ENCODE measurements around the gene AKR1D1. TPM values are rescaled to one million over a fixed set of nuclear protein-coding genes. Genes with fewer than 3 reads are reported as not detected.
"Not testable (repeated sequence)": the region's sequence is repeated elsewhere in the genome, so short reads cannot be mapped to it uniquely, and the experiment has no call there.

Gene AKR1D1
- total and polyA plus RNA-seq, 7 donors = not detected

DNA sequence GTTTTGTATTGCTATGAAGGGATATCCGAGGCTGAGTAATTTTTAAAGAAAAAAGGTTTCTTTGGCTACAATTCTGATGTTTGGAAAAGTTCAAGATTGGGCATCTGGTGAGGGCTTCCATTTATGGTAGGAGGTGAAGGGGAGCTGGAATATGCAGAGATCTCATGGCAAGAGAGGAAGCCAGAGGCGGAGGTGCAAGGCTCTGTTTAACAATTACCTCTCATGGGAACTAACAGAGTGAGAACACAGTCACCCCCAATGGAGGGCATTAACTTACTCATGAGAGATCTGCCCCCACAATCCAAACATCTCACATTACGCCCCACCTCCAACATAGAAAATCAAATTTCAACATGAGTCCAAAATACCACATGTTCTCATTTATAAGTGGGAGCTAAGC is 62.0 kb downstream of the AKR1D1 start:
- no peak for DNase-seq
- Histone ChIP-seq H3K27me3 (no peaks in the 10 kb centered on the region), H3K4me3 (no peak overlapping the region), H3K9me3 (no peaks in the 10 kb centered on the region), H3K4me1 (no peaks in the 10 kb centered on the region), H3K27ac (no peak overlapping the region), H3K36me3 (no peaks in the 10 kb centered on the region)
- 60 to 90% methylated on average over 3 of the region's 3 CpGs for WGBS, 2 donors
- intact Hi-C loops (cut with DNase I) = no loop called here
- TF ChIP-seq, protein P1, sequence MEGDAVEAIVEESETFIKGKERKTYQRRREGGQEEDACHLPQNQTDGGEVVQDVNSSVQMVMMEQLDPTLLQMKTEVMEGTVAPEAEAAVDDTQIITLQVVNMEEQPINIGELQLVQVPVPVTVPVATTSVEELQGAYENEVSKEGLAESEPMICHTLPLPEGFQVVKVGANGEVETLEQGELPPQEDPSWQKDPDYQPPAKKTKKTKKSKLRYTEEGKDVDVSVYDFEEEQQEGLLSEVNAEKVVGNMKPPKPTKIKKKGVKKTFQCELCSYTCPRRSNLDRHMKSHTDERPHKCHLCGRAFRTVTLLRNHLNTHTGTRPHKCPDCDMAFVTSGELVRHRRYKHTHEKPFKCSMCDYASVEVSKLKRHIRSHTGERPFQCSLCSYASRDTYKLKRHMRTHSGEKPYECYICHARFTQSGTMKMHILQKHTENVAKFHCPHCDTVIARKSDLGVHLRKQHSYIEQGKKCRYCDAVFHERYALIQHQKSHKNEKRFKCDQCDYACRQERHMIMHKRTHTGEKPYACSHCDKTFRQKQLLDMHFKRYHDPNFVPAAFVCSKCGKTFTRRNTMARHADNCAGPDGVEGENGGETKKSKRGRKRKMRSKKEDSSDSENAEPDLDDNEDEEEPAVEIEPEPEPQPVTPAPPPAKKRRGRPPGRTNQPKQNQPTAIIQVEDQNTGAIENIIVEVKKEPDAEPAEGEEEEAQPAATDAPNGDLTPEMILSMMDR (IDR thresholded peaks at IDR 0.05) = no peak
- TF ChIP-seq EP300 (IDR thresholded peaks at IDR 0.05) (no peak), POLR2A (IDR thresholded peaks at IDR 0.05) (no peak), POLR2AphosphoS5 (IDR thresholded peaks at IDR 0.05) (no peak)

DNA sequence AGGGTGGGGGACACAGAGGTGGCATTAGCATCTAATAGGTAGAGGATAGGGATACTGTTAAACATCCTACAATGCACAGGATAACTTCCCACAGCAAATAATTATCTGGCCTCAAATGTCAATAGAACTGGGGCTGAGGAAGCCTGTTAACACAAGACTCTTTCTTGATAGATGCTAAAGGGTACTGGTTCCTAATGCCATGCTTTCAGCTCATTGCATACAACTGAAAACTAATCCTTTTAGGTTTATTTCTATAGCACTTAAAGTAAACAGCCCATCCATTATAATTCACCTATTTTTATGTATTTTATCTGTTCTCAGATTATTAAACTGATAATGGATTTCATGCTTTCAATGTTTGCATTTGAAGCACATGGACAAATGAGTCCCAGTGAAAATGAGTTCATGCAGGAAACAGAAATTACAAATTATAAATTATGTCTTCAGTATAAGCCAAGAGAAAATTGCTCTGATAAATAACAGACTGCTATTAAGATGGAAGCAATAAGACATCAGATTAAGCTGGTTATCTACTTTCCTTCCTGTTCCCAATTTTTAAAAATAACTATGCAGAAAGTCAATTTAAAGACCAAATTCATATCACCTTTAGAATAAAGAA is 66.4 kb downstream of the AKR1D1 start:
- no peak for TF ChIP-seq POLR2AphosphoS5 (IDR thresholded peaks at IDR 0.05)
- no peak for TF ChIP-seq EP300 (IDR thresholded peaks at IDR 0.05)
- TF ChIP-seq, protein P1 (IDR thresholded peaks at IDR 0.05) = no peak
- TF ChIP-seq POLR2A (IDR thresholded peaks at IDR 0.05) = no peak
- no peak for DNase-seq
- H3K4me1 ChIP-seq = no peaks in the 10 kb centered on the region
- intact Hi-C loops (cut with DNase I) = no loop called here
- H3K9me3 ChIP-seq = no peaks in the 10 kb centered on the region
- H3K4me3 ChIP-seq = no peak overlapping the region
- no peak overlapping the region for H3K27ac ChIP-seq
- H3K36me3 ChIP-seq = no peaks in the 10 kb centered on the region
- H3K27me3 ChIP-seq = no peaks in the 10 kb centered on the region

DNA sequence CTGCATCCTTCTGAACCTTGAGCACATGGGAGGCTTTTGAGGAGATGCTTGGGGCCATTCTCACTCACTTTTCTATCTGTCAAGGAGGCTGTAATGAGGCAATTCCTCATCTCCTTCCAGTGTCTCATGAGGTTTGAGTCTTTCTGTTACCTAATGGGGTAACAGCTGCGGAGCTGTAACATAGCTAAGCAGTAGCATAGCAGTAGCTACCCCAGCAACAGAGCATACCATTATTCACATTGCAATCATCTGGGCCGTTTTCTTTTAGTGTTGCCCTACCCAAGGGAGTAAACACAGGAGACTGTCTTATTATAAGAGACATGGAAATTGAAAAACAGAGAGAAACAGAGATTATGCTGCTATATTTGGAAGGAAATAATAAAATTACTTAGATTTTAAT is 68.7 kb downstream of the AKR1D1 start:
- intact Hi-C loops (cut with DNase I) = no loop called here
- no peaks in the 10 kb centered on the region for H3K9me3 ChIP-seq
- H3K27me3 ChIP-seq = no peaks in the 10 kb centered on the region
- no peaks in the 10 kb centered on the region for H3K36me3 ChIP-seq
- H3K4me1 ChIP-seq = no peaks in the 10 kb centered on the region
- H3K4me3 ChIP-seq = no peak overlapping the region
- H3K27ac ChIP-seq = no peak overlapping the region
- TF ChIP-seq, protein P1 (IDR thresholded peaks at IDR 0.05) = no peak
- no peak for TF ChIP-seq POLR2A (IDR thresholded peaks at IDR 0.05)
- TF ChIP-seq POLR2AphosphoS5 (IDR thresholded peaks at IDR 0.05) = no peak
- TF ChIP-seq EP300 (IDR thresholded peaks at IDR 0.05) = no peak
- WGBS, 2 donors = 60 to 82% methylated on average over 2 of the region's 2 CpGs
- DNase-seq = no peak

DNA sequence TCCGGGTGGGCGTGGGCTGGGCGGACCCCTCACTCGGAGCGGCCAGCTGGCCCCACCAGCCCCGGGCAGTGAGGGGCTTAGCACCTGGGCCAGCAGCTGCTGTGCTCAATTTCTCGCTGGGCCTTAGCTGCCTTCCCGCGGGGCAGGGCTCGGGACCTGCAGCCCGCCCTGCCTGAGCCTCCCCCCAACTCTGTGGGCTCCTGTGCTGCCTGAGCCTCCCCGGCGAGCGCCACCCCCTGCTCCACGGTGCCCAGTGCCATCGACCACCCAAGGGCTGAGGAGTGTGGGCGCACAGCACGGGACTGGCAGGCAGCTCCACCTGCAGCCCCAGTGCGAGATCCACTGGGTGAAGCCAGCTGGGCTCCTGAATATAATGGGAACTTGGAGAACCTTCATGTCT is 70.0 kb downstream of the AKR1D1 start:
- intact Hi-C loops (cut with DNase I); H3K27me3 ChIP-seq; DNase-seq; H3K4me3 ChIP-seq; H3K4me1 ChIP-seq; H3K27ac ChIP-seq; H3K36me3 ChIP-seq; H3K9me3 ChIP-seq: not testable (repeated sequence)
- WGBS, 2 donors = 92 to 94% methylated on average over 19 of the region's 19 CpGs

DNA sequence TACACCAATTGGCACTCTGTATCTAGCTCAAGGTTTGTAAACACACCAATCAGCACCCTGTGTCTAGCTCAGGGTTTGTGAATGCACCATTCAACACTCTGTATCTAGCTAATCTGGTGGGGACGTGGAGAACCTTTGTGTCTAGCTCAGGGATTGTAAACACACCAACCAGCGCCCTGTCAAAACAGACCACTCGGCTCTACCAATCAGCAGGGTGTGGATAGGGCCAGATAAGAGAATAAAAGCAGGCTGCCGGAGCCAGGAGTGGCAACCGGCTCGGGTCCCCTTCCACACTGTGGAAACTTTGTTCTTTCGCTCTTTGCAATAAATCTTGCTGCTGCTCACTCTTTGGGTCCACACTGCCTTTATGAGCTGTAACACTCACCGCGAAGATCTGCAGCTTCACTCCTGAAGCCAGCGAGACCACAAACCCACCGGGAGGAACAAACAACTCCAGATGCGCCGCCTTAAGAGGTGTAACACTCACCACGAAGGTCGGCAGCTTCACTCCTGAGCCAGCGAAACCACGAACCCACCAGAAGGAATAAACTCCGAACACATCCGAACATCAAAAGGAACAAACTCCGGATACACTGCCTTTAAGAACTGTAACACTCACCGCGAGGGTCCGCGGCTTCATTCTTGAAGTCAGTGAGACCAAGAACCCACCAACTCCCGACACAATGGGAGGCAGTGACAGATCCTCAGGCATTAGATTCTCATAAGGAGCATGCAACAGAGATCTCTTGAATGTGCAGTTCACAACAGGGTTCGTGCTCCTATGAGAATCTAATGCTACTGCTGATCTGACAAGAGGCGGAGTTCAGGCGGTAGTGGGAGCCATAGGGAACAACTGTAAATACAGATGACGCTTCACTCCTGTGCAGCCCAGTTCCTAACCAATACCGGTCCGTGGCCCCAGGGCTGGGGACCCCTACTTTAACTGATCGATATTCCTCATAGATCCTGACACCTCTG is 70.8 kb downstream of the AKR1D1 start:
- 65 to 85% methylated on average over 32 of the region's 32 CpGs for WGBS, 2 donors
- H3K4me3 ChIP-seq = not testable (repeated sequence)

More for the DNA sequence above, 70.8 kb downstream of the AKR1D1 start:
- intact Hi-C loops (cut with DNase I); H3K9me3 ChIP-seq; DNase-seq; H3K4me1 ChIP-seq; H3K27me3 ChIP-seq; H3K36me3 ChIP-seq; H3K27ac ChIP-seq: not testable (repeated sequence)
